ENCODE measurements around the gene SRPRB. TPM values are rescaled to one million over a fixed set of nuclear protein-coding genes. Genes with fewer than 3 reads are reported as not detected.

Gene SRPRB
- total and polyA plus RNA-seq, 2 donors (not counting 3 experiments of a cell fraction or from before 2014, with no cell fraction given): 22.7 to 69.2 TPM

GRCh38 chr3:133840767-133841166, 35.2 kb downstream of the SRPRB start:
- POLR2A ChIA-PET: no interaction called here
- Histone ChIP-seq H4K20me1 (replicated peaks; ENCODE audit: control insufficient read depth, extremely low read depth, insufficient read depth, low read length) (no peaks in the 10 kb centered on the region), H3K4me1 (ENCODE audit: control insufficient read depth, extremely low read depth, insufficient read depth, low read length) (no peaks in the 10 kb centered on the region), H2AFZ (ENCODE audit: low read depth, low read length) (no peak overlapping the region), H3K27me3 (ENCODE audit: control insufficient read depth in 2 of 2, insufficient read depth in 2 of 2, low read length in 2 of 2) (peaks cover 0 to 2% of the 10 kb centered on the region in 2 experiments), H3K36me3 (ENCODE audit: control insufficient read depth in 2 of 2, extremely low read depth in 1 of 2, insufficient read depth in 2 of 2, low read length in 2 of 2) (no peaks in the 10 kb centered on the region), H3K9ac (replicated peaks; ENCODE audit: extremely low read depth, insufficient read depth, low read length) (no peak overlapping the region), H3K4me2 (ENCODE audit: insufficient read depth, low read length) (no peak overlapping the region), H3K79me2 (ENCODE audit: control insufficient read depth, insufficient read depth, low read length) (no peaks in the 10 kb centered on the region), H3K9me3 (replicated peaks; ENCODE audit: control insufficient read depth, insufficient read depth, low read length) (no peaks in the 10 kb centered on the region), H3K4me3 (replicated peaks in 1 of 3; ENCODE audit: insufficient read depth in 1 of 3, low read depth in 1 of 3, low read length in 3 of 3) (no peak overlapping the region), H3K27ac (ENCODE audit: insufficient read depth, low read depth, low read length) (no peak overlapping the region), H3K9me1 (replicated peaks; ENCODE audit: control insufficient read depth, extremely low read depth, insufficient read depth, low read length) (no peaks in the 10 kb centered on the region)
- no peak for FAIRE-seq
- intact Hi-C loops (cut with micrococcal nuclease): no loop called here
- BruUV-seq (replicated peaks): no TSS peak
- TF ChIP-seq JUN (IDR thresholded peaks at IDR 0.05; ENCODE audit: borderline replicate concordance, insufficient read depth, insufficient read length, low read depth): no peak
- TF ChIP-seq MAX (IDR thresholded peaks at IDR 0.05; ENCODE audit: insufficient read depth, insufficient read length): no peak
- TF ChIP-seq EZH2 (IDR thresholded peaks at IDR 0.05; ENCODE audit: borderline replicate concordance, low read depth, low read length, severe bottlenecking): no peak
- no peak for TF ChIP-seq CTCF (IDR thresholded peaks at IDR 0.05; ENCODE audit: extremely low read depth in 1 of 2, insufficient read depth in 1 of 2, low read depth in 1 of 2, low read length in 2 of 2)
- TF ChIP-seq MYC (IDR thresholded peaks at IDR 0.05; ENCODE audit: low read depth, low read length): no peak
- no peak for TF ChIP-seq FOS (IDR thresholded peaks at IDR 0.05; ENCODE audit: borderline replicate concordance, insufficient read depth, low read length)
- TF ChIP-seq POLR2AphosphoS5 (IDR thresholded peaks at IDR 0.05; ENCODE audit: insufficient read depth, low read depth, low read length): no peak
- TF ChIP-seq GATA2 (IDR thresholded peaks at IDR 0.05; ENCODE audit: insufficient read depth, insufficient read length, low read depth, low read length): no peak
- CTCF ChIA-PET: interaction anchor here (1.0 to 1.3 kb wide), 2 partner anchors 18 to 78 kb away, joined by 3 to 5 read pairs; no protein-coding TSS in a partner anchor
- DNase-seq (ENCODE audit: low read depth, low spot score): no peak
- dilution Hi-C loops (cut with MboI; ENCODE audit: extremely low pct_ligation_motif_present, low sequenced_read_pairs): no loop called here
